ENCODE measurements around the gene ZNF253. TPM values are rescaled to one million over a fixed set of nuclear protein-coding genes. Genes with fewer than 3 reads are reported as not detected.
A peak's percentile ranks its signal among the peaks of the same experiment; 100 is the strongest.

Gene ZNF253
- total and polyA plus RNA-seq, 2 of the 13 experiments (the other 11 are each of a cell fraction or from before 2014, with no cell fraction given): 3.5 to 10.6 TPM

DNA sequence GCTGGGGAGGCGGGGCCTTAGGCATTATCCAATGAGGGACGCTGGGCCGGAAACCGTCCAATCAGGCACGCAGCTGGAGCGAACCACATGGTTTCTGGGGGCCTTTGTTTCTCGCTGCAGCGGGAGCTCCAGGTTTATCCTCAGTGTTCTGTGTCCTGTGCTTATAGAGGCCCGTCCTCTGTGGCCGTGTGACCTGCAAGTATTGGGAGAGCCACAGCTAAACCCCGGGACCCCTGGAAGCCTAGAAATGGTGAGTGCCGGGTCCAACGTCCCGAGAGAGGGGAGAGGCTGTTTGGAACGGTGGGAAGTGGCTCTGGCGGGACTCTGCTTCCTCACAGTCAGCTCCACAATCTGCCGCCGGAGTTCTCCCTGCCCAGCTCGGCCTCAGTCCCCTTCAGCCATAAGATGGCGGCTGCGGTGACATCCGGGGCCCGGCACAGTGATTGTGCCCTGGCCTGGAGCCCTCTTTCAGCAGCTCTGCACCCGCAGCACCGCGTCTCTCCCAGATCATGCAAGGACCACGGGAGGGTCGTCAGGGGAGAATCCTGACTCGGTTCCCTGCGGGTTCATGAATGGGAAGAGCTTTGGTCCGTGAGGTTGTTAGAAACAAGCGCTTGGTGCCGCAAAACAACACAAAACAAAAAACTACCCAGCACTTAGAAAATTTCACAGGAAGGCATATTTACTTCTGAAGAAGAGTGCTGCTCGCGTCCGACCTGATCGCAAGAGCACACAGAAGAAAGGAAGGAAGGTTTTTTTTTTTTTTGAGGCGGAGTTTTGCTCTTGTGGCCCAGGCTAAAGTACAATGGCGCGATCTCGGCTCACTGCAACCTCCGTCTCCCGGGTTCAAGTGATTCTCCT lies at the start of gene ZNF253 (continued):
- TF ChIP-seq PITX1 (CRISPR knock-in tag; IDR thresholded peaks at IDR 0.05) (peak; percentile 65; the same call in 1 of the 2 replicates), ZNF281 (CRISPR knock-in tag; IDR thresholded peaks at IDR 0.05; ENCODE audit: borderline replicate concordance) (no peak), MIER2 (CRISPR knock-in tag; IDR thresholded peaks at IDR 0.05) (no peak; the same call in 1 of the 2 replicates), ASH2L (IDR thresholded peaks at IDR 0.05; ENCODE audit: insufficient read length, low read depth, low read length) (peak; percentile 80), ZBTB7B (CRISPR knock-in tag; IDR thresholded peaks at IDR 0.05) (peak; percentile 26; the same call in 1 of the 2 replicates), SMAD9 (CRISPR knock-in tag; IDR thresholded peaks at IDR 0.05) (no peak), NPAS2 (CRISPR knock-in tag; IDR thresholded peaks at IDR 0.05; ENCODE audit: borderline replicate concordance) (no peak), ZNF292 (CRISPR knock-in tag; IDR thresholded peaks at IDR 0.05; ENCODE audit: borderline replicate concordance, low read depth) (peak; percentile 54; the same call in 1 of the 2 replicates), U2AF1 (optimal IDR thresholded peaks at IDR 0.05; ENCODE audit: low read depth, low read length) (no peak), SRF (IDR thresholded peaks at IDR 0.05; ENCODE audit: low read depth, low read length) (no peak), AKNA (CRISPR knock-in tag; IDR thresholded peaks at IDR 0.05; ENCODE audit: borderline replicate concordance) (no peak)
- TF ChIP-seq, protein P1, sequence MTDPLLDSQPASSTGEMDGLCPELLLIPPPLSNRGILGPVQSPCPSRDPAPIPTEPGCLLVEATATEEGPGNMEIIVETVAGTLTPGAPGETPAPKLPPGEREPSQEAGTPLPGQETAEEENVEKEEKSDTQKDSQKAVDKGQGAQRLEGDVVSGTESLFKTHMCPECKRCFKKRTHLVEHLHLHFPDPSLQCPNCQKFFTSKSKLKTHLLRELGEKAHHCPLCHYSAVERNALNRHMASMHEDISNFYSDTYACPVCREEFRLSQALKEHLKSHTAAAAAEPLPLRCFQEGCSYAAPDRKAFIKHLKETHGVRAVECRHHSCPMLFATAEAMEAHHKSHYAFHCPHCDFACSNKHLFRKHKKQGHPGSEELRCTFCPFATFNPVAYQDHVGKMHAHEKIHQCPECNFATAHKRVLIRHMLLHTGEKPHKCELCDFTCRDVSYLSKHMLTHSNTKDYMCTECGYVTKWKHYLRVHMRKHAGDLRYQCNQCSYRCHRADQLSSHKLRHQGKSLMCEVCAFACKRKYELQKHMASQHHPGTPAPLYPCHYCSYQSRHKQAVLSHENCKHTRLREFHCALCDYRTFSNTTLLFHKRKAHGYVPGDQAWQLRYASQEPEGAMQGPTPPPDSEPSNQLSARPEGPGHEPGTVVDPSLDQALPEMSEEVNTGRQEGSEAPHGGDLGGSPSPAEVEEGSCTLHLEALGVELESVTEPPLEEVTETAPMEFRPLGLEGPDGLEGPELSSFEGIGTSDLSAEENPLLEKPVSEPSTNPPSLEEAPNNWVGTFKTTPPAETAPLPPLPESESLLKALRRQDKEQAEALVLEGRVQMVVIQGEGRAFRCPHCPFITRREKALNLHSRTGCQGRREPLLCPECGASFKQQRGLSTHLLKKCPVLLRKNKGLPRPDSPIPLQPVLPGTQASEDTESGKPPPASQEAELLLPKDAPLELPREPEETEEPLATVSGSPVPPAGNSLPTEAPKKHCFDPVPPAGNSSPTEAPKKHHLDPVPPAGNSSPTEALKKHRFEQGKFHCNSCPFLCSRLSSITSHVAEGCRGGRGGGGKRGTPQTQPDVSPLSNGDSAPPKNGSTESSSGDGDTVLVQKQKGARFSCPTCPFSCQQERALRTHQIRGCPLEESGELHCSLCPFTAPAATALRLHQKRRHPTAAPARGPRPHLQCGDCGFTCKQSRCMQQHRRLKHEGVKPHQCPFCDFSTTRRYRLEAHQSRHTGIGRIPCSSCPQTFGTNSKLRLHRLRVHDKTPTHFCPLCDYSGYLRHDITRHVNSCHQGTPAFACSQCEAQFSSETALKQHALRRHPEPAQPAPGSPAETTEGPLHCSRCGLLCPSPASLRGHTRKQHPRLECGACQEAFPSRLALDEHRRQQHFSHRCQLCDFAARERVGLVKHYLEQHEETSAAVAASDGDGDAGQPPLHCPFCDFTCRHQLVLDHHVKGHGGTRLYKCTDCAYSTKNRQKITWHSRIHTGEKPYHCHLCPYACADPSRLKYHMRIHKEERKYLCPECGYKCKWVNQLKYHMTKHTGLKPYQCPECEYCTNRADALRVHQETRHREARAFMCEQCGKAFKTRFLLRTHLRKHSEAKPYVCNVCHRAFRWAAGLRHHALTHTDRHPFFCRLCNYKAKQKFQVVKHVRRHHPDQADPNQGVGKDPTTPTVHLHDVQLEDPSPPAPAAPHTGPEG (CRISPR knock-in tag; IDR thresholded peaks at IDR 0.05): no peak

All from HepG2 (cell line).